Progenitor cell of endocrine pancreas (in vitro differentiated cells): ENCODE measurements around the gene PACSIN1. TPM values are rescaled to one million over a fixed set of nuclear protein-coding genes. Genes with fewer than 3 reads are reported as not detected.

Experiments used
- DNase-seq: peaks from one replicate; pipeline ENCODE4 v3.0.0; 2021; ENCODE audit warnings: low spot score; ENCODE audit not compliant: unreplicated experiment
- H3K27ac Mint-ChIP-seq: 2 replicates; pipeline ENCODE4 v1.8.0; 2021; ENCODE audit warnings: mild to moderate bottlenecking, moderate library complexity, mixed read lengths
- H3K27me3 Mint-ChIP-seq: 2 replicates; pipeline ENCODE4 v1.8.0; 2021; ENCODE audit warnings: mixed read lengths
- H3K36me3 Mint-ChIP-seq: 2 replicates; pipeline ENCODE4 v1.8.0; 2022; ENCODE audit warnings: mixed read lengths; ENCODE audit not compliant: insufficient read depth
- H3K4me1 Mint-ChIP-seq: 2 replicates; pipeline ENCODE4 v1.8.0; 2021; ENCODE audit warnings: low read depth, mixed read lengths
- H3K4me3 Mint-ChIP-seq: 2 replicates; pipeline ENCODE4 v1.8.0; 2021; ENCODE audit warnings: low read depth, mild to moderate bottlenecking, moderate library complexity, mixed read lengths
- H3K9me3 Mint-ChIP-seq: 2 replicates; pipeline ENCODE4 v1.8.0; 2021; ENCODE audit warnings: low read depth, mixed read lengths
- total RNA-seq: library from RNA; stranded (reverse); gene quantifications from 2 replicates; pipeline ENCODE4 v1.2.1, GENCODE V29; 2021
- TF ChIP-seq, protein P1 (sequence below): fragments of 200-600 bp; sonication (generic); IDR thresholded peaks from one replicate; pipeline ENCODE4 v1.5.0; 2021; ENCODE audit warnings: antibody characterized with exemption, mild to moderate bottlenecking; ENCODE audit not compliant: unreplicated experiment

PACSIN1 gene
- total RNA-seq, 1 donor from 2014 or later, result 0.72 TPM

DNA sequence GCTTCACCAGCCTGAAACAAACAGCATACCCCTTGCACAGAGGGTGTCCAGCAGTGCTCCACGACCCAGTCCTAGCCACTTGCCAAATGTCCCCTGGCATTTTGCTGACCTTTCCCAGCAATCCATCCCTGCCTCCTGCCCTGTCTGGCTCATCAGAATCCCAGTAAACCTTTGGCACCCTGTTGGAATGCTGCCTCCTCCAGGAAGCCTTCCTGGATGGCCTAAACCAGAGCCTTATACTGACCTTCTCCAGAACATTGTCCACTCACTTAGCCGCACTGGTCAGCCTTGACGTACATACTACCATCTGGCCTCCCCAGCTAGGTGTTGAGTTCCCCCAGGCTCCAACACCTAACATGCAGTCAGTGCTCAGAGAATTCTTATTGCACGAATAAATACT lies 2.0 kb upstream of the PACSIN1 start:
- TF ChIP-seq, protein P1, sequence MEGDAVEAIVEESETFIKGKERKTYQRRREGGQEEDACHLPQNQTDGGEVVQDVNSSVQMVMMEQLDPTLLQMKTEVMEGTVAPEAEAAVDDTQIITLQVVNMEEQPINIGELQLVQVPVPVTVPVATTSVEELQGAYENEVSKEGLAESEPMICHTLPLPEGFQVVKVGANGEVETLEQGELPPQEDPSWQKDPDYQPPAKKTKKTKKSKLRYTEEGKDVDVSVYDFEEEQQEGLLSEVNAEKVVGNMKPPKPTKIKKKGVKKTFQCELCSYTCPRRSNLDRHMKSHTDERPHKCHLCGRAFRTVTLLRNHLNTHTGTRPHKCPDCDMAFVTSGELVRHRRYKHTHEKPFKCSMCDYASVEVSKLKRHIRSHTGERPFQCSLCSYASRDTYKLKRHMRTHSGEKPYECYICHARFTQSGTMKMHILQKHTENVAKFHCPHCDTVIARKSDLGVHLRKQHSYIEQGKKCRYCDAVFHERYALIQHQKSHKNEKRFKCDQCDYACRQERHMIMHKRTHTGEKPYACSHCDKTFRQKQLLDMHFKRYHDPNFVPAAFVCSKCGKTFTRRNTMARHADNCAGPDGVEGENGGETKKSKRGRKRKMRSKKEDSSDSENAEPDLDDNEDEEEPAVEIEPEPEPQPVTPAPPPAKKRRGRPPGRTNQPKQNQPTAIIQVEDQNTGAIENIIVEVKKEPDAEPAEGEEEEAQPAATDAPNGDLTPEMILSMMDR, result no peak
- Mint-ChIP-seq H3K4me3 (no peak overlapping the region), H3K27ac (no peak overlapping the region), H3K27me3 (peaks cover 31% of the 10 kb centered on the region), H3K36me3 (no peaks in the 10 kb centered on the region), H3K9me3 (no peaks in the 10 kb centered on the region), H3K4me1 (peaks cover 7% of the 10 kb centered on the region)
- DNase-seq, result no peak

DNA sequence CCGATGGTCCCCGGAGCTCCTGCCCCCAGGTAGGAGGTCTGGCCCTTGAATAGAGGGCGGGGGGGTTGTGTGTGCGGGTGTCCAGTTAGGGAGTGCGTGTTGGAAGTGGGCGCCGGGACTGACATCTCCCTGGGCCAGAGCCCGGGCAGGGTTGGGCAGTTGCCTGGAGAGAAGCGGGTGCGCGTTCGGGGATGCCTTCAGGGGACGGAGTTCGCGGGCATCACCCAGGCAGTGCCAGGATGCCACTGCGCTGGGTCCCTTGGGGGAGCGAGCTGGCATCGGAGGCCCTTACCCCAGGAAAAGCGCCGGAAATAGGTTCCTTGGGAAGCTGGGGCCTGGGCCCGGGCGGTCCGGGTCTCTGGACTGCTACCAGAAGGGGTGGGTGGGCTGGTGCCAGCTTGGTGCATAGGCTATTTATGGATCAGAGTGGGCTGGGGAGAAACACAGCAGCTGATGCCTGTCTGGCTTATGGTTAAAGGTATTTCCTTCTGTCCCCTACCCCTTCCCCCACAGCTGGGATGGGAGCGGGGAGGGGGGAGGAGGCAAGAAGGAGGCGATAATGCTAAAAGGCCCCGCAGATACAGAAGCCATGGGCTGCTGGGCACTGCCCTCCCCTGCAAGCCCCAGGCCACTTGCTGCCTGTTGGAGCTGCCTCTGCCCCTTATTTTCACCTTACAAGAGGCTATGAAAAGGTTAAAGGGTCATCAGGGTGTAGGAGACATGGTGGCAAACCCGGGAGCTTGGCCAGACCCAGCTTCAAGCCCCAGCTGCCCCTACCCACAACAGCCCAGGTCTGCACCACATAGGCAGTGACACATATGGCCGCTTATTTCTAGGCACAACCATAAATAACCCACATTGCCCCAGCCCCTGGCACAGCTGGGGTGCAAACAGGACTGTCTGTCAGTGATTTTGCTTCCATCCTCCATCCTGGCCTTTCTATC lies 638 bp downstream of the PACSIN1 start:
- no peaks in the 10 kb centered on the region for H3K9me3 Mint-ChIP-seq
- DNase-seq, result no peak
- peaks cover 10% of the 10 kb centered on the region for H3K4me1 Mint-ChIP-seq
- peak overlapping the region; percentile 69 for H3K4me3 Mint-ChIP-seq
- no peaks in the 10 kb centered on the region for H3K36me3 Mint-ChIP-seq
- no peak overlapping the region for H3K27ac Mint-ChIP-seq
- H3K27me3 Mint-ChIP-seq, result peaks cover 32% of the 10 kb centered on the region
- TF ChIP-seq, protein P1, result no peak

DNA sequence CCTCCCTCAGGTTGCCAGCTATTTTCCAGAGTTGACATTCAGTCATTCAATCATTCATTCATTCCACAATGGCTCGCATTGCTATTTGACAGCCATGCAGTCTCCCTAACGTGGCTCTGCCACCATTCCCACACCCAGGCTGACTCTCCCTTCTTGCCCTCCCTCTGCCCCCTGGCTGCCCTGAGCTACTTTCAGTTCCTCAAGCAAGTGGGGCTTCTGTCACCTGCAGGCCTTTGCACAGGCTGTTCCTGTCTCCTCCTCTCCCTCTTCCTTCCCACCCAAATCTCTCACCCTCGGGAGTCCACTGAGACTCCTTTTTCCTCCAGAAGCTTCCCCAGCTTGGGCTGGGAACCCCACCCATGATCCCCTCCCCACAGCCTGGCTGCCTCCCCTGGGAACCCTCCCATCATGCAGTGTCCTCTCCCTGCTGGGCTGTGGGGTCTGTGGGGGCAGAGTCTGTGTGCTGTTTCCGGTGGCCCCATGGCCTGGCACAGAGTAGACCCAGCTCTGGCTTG lies 2.6 kb downstream of the PACSIN1 start:
- Mint-ChIP-seq H3K9me3 (no peaks in the 10 kb centered on the region), H3K4me3 (no peak overlapping the region), H3K27me3 (peaks cover 25% of the 10 kb centered on the region), H3K4me1 (peaks cover 8% of the 10 kb centered on the region), H3K27ac (no peak overlapping the region), H3K36me3 (no peaks in the 10 kb centered on the region)
- DNase-seq, result no peak
- TF ChIP-seq, protein P1, result no peak

DNA sequence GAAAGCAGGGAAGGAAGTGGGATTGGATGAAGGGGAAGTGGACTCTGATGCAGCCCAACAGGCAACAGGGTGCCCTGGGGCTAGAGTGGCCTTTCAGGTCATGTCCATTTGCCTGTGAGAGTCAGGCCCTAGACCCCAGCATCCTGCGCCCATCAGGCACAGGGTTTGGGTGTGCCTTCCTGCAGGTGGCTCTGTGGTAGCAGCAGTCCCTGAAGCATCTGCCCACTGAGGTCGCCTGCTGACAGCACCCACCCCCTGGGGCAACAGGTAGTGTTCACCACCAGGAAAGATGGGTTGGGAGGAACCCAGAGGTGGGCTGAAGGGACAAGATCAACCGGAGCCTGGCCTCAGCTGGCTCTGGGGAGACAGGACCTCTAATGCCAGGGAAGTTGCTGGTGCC lies 3.6 kb downstream of the PACSIN1 start:
- DNase-seq, result no peak
- peaks cover 5% of the 10 kb centered on the region for H3K9me3 Mint-ChIP-seq
- TF ChIP-seq, protein P1, result no peak
- no peak overlapping the region for H3K4me3 Mint-ChIP-seq
- H3K27ac Mint-ChIP-seq, result no peak overlapping the region
- H3K4me1 Mint-ChIP-seq, result peaks cover 8% of the 10 kb centered on the region
- H3K36me3 Mint-ChIP-seq, result no peaks in the 10 kb centered on the region
- peaks cover 18% of the 10 kb centered on the region for H3K27me3 Mint-ChIP-seq

DNA sequence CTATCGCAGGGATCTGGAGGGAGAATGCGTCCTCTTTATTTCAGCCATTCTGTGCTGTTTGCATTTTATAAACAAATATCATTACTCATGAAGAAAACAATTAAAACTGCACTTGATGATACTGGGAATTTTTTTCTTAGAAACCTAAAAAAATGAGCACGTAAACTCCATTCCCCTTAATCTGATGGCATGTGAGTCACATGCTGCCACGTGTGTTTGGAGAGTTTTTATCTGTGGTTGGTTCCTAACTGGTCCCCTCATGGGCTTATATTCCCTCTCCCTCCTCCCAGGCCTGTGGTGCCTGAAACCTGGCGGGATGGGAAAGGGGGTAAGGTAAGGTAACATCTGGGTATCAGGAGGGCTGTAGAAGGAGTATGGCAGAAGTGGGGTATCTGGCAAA lies 6.5 kb downstream of the PACSIN1 start:
- Mint-ChIP-seq H3K4me3 (no peak overlapping the region), H3K4me1 (peaks cover 2% of the 10 kb centered on the region), H3K36me3 (no peaks in the 10 kb centered on the region), H3K27me3 (peaks cover 4% of the 10 kb centered on the region), H3K27ac (no peak overlapping the region), H3K9me3 (peaks cover 5% of the 10 kb centered on the region)
- TF ChIP-seq, protein P1, result no peak
- DNase-seq, result no peak
